ENCODE data around the gene PABPC4L. TPM values are rescaled to one million over a fixed set of nuclear protein-coding genes. Genes with fewer than 3 reads are reported as not detected.

PABPC4L gene
- total and polyA plus RNA-seq, 2 of the 13 experiments (the other 11 are each of a cell fraction or from before 2014, with no cell fraction given), result not detected

- TF ChIP-seq ZNF460 (CRISPR knock-in tag; IDR thresholded peaks at IDR 0.05; ENCODE audit: borderline replicate concordance) (no peak), ZNF713 (CRISPR knock-in tag; IDR thresholded peaks at IDR 0.05) (no peak), KDM1A (CRISPR knock-in tag; IDR thresholded peaks at IDR 0.05) (no peak), GATAD2A (CRISPR knock-in tag; IDR thresholded peaks at IDR 0.05) (no peak), ZFP90 (CRISPR knock-in tag; IDR thresholded peaks at IDR 0.05; ENCODE audit: borderline replicate concordance) (no peak)
These were observed 22.9 kb downstream of the PABPC4L start (continued) for GRCh38 chr4:134178706-134179105.

GRCh38 chr4:134174271-134174670, 27.3 kb downstream of the PABPC4L start:
- Histone ChIP-seq H3K79me2 (ENCODE audit: insufficient read depth, low read length) (no peaks in the 10 kb centered on the region), H2AFZ (ENCODE audit: low read length) (no peak overlapping the region), H3K9ac (ENCODE audit: insufficient read depth, low read depth, low read length) (no peak overlapping the region), H3K27me3 (ENCODE audit: control insufficient read depth in 1 of 2, insufficient read depth in 2 of 2, low read length in 2 of 2) (no peaks in the 10 kb centered on the region), H3K9me3 (ENCODE audit: low read length) (no peaks in the 10 kb centered on the region), H3K4me3 (replicated peaks in 1 of 3; ENCODE audit: insufficient read depth in 1 of 3, low read depth in 2 of 3, low read length in 3 of 3) (no peak overlapping the region), H3K27ac (ENCODE audit: extremely low read length, insufficient read depth, low read length) (no peak overlapping the region), H4K20me1 (ENCODE audit: insufficient read depth, low read length) (no peaks in the 10 kb centered on the region), H3K36me3 (replicated peaks in 1 of 2; ENCODE audit: control insufficient read depth in 1 of 2, insufficient read depth in 2 of 2, low read length in 2 of 2) (no peaks in the 10 kb centered on the region), H3K4me1 (ENCODE audit: insufficient read depth, low read length) (no peaks in the 10 kb centered on the region), H3K4me2 (ENCODE audit: low read depth, low read length) (no peak overlapping the region)
- BruUV-seq (replicated peaks), result no TSS peak
- ChIA-PET CTCF (ENCODE audit: low intra/inter-chr PET ratio, low total read pairs) (no interaction called here), POLR2A (no interaction called here)
- DNase-seq (ENCODE audit: low spot score), result no peak
- intact Hi-C loops (cut with micrococcal nuclease; ENCODE audit: unreplicated experiment), result no loop called here
- ATAC-seq, result no peak
- in situ Hi-C loops (cut with HindIII; ENCODE audit: extremely low pct_ligation_motif_present, low pct_unique_long_range_greater_than_20kb), result no loop called here
- TF ChIP-seq ZMYM4 (CRISPR knock-in tag; IDR thresholded peaks at IDR 0.05), result no peak
- TF ChIP-seq ZNF337 (CRISPR knock-in tag; IDR thresholded peaks at IDR 0.05; ENCODE audit: borderline replicate concordance, low read depth), result no peak
- no peak for TF ChIP-seq ZFP62 (CRISPR knock-in tag; IDR thresholded peaks at IDR 0.05)
- no peak for TF ChIP-seq ZNF296 (CRISPR knock-in tag; conservative IDR thresholded peaks at IDR 0.05)
- TF ChIP-seq REPIN1 (CRISPR knock-in tag; IDR thresholded peaks at IDR 0.05; ENCODE audit: borderline replicate concordance, low read depth), result no peak
- 19% methylated on average over 1 of the region's 1 CpG for WGBS (ENCODE audit: low lambda C conversion rate)
- no peak for FAIRE-seq

Measured in HepG2 (cell line).